GM21360 (cell line): Measurements from ENCODE around the gene ZNF319.
A peak's percentile ranks its signal among the peaks of the same experiment; 100 is the strongest.

Experiments
- ATAC-seq: cut with Tn5 transposase; IDR thresholded peaks from one replicate; pipeline ENCODE4 v1.9.1; 2021; ENCODE audit warnings: mild to moderate bottlenecking, moderate library complexity; ENCODE audit not compliant: unreplicated experiment

Gene ZNF319

DNA sequence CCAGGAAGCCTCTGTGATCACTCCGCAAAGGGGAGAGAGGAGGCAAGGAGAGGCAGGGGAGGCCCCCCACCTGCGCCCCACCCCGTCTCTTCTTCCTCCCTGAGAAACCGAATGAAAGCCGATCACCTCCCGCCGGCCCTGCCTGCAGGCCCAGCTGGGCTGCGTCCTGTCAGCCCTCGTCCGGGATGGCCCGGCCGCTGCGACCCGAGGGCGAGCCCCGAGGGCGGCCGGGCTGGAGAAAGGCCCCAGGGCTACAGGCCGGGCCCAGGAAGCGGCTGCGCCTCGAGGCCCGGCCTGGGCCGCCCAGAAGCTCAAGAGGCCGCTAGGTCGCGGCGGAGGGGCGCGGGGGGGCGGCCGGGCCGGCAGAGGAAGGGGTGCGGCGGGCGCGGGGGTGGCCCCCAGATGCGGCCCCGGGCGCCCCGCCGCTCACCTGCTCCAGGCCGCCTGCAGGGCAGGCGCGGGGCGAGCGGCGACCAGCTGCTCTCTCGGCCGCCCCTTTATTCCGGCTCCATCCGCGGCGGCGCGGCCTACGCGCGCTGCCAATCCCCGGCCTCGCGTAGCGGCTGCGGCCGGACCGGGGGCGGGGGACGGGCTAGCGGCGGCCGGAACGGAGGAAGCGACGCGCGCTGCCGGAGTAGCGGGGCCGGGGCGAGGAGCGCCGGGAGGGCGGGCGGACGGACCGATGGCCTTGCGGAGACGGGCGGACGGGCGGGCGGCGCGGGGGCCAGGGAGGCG, at the start of gene ZNF319:
ZNF319 (minus strand) TSS at position 702 of the 735 bp plus-strand sequence. CDS start 2,407 bp downstream, outside the sequence.
- ATAC-seq, result peak; percentile 10

DNA sequence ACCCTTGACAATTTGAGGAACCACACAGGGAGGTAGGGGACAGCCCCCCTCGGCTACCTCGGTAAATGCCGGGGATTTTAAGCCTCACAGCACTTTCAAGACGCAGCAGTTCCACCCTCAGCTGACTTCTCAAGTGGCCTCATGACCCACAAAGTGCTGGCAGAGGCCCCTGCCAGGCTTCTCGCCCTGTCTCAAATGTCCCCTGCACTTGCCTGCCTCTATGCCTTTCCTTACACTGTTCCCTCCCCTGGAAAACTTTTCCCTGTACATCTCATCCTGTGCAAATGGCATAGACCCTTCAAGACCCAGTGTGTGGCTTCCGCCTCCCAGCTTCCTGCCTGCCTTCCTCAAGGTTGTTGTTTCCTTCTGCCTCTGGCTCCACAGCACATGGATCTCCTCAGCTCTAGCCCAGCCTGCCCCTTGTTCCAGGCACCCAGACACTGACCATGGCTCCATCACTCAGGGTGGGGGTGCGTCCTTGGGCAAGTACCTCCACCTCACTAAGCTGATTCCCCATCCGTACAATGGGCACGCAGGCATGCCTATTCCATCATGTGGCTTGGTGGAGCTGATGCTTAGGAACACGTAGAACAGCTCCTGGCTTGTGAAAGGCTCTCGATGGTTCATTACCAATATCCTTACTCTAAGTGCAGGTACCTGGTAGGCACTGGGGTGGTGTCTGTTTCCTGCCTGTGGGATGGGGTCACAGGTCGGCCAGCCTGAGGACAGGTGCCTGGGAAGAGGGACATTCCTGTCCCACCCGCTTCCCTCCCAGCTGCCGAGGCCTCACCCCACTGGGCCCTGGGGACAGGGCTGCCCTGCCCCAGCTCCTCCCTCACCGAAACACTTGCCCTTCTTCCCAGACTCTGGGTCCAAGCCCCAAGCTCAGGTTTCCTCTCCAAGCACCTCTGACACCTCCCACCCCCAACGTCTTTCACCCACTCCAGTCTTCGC, 49.0 kb upstream of the ZNF319 start:
- ATAC-seq, result no peak

DNA sequence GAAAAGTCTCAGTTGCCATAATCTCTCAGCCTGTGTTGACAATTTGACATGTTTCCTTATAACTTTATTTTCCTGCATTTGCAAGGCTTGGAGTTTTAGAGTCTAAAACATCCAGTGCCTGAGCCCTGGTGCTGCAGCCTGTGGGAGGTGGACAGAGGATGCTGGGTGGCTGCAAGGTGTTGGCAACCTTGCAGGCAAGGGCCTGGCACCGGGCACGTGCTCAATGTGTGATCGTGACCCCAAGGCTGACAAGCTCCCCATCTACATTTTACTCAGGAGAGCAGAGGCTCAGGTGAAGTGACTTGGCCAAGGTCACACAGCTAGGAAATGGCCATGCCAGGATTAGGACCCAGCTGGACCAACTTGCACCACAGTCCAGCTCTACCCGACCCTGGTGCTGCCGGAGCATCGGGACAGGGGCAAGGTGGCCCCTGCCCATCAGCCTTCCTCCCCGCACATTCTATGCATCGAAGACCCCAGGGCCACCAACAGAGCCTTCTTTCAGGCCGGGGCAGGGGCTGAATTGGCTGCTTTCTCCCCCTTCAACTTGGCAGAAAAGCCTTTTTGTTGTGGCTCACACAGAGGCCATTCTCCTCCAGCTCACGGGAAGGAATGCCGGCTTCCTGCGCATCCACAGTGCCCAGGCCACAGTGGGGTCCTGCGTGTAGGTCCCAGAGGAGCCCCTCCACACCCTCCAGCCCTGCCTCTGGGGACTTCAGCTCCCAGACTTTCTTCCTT, 48.2 kb upstream of the ZNF319 start:
- no peak for ATAC-seq

- no peak for ATAC-seq
These were observed 47.3 kb upstream of the ZNF319 start for GRCh38 chr16:58047557-58048348.

DNA sequence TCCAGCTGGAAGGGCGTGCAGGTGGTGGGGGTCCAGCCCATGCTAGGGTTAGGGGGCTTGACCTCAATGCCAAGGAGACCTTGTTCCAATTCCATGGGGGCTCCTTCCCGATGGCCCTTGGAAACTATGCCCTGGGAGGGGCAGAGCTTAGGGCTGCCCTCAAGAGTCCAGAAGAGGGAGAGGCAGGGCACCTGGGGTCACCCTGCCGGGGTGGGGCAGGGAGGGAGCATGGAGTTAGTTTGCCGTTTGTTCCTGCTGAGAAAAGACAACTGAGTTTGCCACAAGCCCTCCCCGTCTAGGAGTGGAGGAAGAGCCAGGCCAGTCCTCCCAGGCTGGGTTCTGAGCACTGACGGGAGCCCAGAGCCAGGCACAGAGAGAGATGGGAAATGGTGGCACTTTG, 46.5 kb upstream of the ZNF319 start:
- ATAC-seq, result no peak

DNA sequence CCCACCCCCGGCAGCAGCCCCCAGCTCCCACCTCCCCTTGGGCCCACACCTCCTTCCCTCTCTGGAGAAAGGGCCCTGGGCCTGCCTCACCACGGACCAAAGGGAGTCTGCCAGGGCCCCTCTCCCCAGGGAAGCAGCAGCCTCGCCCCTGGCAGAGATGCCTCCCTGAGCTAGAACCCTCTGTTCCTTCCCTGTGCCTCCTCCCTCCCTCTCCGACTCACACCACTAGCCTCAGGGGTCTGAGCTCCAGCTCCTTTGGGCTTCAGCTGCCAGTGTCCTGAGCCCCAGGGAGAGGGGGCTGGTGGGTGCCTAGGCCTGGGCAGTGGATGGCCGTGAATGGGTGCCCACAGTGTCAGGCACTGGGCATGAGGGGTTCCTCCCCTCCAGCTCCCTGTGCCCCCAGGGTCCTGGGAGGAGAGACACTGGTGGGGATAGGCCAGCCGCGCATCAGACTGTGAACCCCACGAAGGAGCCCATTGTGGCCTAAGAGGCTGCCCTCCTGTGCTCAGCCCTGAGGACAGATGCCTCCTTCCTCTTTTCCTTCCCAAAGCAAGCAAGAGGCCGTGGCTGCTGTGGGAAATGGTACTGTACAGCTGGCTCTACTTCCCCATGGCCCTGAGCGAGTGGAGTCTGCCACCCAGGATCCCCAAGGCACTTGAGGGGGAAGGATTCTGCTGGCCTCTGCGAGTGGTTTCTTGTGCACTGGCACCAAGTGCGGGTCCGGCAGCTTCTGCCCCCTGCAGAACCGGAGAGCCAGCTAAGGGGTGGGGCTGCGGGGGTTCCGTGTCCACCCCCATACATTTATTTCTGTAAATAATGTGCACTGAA, 45.8 kb upstream of the ZNF319 start:
- no peak for ATAC-seq

DNA sequence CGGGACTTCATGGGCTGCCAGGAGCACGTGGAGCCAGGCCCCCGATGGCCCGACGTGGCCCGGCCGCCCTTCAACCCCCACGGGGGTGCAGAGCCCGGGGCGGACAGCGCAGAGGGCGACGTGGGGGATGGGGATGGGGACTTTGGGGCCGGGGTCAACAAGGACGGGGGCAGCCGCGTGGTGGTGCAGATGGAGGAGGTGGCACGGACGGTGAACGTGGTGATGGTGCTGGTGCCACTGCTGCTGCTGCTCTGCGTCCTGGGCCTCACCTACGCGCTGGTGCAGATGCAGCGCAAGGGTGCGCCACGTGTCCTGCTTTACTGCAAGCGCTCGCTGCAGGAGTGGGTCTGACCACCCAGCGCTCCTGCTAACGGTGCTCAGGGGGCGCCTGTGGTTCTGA, 44.6 kb upstream of the ZNF319 start:
- ATAC-seq, result no peak

DNA sequence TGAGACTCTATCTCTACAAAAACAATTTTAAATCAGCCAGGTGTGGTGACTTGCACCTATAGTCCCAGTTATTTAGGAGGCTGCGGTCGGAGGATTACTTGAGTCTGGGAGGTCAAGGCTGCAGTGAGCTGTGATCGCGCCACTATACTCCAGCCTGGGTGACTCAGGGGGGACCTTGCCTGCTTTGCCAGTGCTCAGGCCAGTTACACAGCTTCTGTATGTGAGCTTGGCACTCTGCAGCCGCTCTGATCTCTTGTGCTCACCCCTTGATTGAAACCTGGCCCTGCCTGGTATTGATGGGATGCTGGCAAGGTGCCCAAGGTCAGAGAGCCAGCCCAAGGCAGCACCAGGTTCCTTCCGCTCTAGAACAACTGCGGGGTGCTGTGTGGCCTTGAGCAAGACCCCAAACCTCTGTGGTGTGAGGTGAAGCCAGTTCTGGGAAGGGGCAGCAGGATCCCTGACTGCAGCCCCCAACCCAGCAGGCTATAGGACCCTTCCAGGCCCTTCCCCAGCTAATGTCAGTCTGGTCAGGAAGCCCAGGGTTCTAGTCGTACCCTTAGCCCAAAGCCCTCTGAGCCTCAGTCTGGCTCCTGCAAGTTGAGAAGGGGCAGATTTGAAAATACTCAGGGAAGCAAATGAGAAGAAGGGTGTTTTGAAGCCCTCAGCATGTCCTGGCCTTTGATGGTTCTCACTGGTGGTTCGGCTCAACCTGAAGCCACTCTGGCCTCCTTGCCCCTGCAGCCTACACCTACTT, 44.0 kb upstream of the ZNF319 start:
- no peak for ATAC-seq

- ATAC-seq, result no peak
These were observed 43.2 kb upstream of the ZNF319 start for GRCh38 chr16:58043571-58044155.

DNA sequence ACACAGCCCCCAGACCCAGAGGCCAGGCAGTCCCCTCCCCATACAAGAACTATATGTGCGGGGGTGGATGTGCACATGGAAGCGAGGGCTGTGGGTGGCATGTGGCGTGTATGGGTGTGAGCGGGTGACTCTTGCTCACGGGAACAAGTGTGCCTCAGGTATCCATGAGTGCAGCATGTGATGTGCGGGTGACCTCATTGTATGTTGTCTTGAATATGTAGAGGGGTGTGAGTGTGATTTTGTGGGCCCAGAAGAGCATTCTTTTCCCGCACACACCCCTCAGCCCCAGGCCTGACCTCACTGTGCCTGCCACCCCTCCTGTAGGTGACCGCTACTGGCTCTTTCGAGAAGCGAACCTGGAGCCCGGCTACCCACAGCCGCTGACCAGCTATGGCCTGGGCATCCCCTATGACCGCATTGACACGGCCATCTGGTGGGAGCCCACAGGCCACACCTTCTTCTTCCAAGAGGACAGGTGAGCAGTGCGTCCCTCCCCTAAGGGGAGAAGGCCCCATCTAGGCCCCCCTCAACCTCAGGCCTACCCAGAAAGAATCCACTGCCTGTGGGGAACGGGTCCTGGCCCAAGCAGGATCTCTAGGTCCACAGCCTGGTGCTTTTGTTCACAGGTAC, 42.5 kb upstream of the ZNF319 start:
- ATAC-seq, result no peak

- ATAC-seq, result no peak
These were observed 41.8 kb upstream of the ZNF319 start for GRCh38 chr16:58042001-58042885.

- no peak for ATAC-seq
These were observed 41.1 kb upstream of the ZNF319 start for GRCh38 chr16:58041628-58041955.

DNA sequence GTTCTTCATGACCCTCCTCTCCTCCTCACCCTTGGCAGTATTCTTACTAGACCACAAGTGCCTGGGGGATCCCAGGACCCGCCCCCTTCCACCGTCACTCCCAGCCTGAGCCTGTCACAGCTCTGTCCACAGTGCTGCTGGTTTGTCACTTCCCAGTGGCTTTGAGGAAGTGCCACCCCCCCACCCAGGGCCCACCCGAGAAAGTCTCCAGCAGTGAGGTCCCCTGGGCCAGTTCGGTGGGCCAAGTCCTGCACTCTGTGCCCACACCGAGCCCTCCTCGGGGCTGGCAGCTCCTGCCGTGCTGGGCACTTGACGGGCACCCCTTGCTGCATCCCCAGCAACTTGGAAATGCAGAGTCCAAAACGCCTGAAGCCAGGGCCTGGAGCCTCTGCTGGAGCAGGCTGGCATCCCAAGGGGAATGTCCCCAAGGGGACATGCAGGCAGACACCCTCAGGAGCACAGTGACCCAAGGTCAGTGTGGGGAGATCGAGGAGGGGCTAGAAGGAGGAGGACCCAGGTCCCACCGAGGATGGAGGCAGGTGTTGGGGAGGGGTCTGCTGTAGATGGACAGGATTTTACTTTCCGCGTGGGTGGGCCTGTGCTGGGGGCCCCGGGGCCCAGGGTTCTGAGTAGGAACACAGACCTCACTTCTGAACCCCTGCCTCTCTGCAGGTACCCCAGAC, 40.6 kb upstream of the ZNF319 start:
- ATAC-seq, result no peak

DNA sequence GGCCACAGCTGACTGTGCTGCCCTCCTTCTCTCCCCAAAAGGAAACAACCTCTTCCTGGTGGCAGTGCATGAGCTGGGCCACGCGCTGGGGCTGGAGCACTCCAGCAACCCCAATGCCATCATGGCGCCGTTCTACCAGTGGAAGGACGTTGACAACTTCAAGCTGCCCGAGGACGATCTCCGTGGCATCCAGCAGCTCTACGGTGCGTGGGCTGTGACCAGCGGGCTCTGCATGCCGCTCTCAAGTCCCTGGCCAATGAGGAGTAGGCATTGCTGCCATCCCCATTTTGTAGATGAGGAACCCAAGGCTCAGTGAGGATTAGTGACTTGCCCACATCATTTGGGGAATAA, 40.0 kb upstream of the ZNF319 start:
- ATAC-seq, result no peak

- ATAC-seq, result no peak
These were observed 39.5 kb upstream of the ZNF319 start for GRCh38 chr16:58039829-58040495.

- no peak for ATAC-seq
These were observed 37.8 kb upstream of the ZNF319 start for GRCh38 chr16:58038219-58038641.
